DND-41 (cell line): Measurements from ENCODE around the gene CLMN.

ENCODE experiments used
- EZH2 ChIP-seq: IDR thresholded peaks from 3 replicates; pipeline ENCODE4 v1.6.1; 2012; ENCODE audit warnings: borderline replicate concordance, low read depth, mild to moderate bottlenecking, moderate library complexity, low read length, inconsistent platforms; ENCODE audit not compliant: severe bottlenecking
- TF ChIP-seq, protein P1 (sequence below): IDR thresholded peaks from 2 replicates; pipeline ENCODE4 v1.5.1; 2012; ENCODE audit warnings: borderline replicate concordance, low read length, moderate library complexity, mild to moderate bottlenecking; ENCODE audit not compliant: poor library complexity, severe bottlenecking; ENCODE audit errors: extremely low read depth

- TF ChIP-seq, protein P1, sequence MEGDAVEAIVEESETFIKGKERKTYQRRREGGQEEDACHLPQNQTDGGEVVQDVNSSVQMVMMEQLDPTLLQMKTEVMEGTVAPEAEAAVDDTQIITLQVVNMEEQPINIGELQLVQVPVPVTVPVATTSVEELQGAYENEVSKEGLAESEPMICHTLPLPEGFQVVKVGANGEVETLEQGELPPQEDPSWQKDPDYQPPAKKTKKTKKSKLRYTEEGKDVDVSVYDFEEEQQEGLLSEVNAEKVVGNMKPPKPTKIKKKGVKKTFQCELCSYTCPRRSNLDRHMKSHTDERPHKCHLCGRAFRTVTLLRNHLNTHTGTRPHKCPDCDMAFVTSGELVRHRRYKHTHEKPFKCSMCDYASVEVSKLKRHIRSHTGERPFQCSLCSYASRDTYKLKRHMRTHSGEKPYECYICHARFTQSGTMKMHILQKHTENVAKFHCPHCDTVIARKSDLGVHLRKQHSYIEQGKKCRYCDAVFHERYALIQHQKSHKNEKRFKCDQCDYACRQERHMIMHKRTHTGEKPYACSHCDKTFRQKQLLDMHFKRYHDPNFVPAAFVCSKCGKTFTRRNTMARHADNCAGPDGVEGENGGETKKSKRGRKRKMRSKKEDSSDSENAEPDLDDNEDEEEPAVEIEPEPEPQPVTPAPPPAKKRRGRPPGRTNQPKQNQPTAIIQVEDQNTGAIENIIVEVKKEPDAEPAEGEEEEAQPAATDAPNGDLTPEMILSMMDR = no peak
- no peak for TF ChIP-seq EZH2
Observed at GRCh38 chr14:95257521-95257920, 62.2 kb downstream of the CLMN start.
